Measurements from ENCODE around the gene PCDH12.
A peak's percentile ranks its signal among the peaks of the same experiment; 100 is the strongest.

Gene PCDH12

DNA sequence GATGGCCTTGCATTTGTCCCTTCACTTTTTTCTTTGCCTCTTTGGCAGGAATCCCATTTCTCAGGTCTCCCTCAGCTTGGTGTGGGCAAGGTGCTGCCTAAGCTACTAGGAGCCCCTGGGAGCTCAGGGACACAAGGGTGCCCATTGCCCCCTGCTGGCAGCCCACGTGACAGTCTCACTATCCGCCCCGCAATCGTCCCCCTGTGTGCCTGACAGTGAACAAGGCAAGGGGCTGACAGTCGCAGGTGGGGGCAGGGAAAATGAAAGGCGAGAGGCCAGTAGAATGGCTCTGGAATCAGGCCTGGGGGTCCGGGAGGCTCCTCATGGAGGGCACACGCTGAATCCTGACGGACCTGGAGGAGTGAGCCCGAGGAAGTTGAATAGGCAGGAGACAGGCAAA is 2.0 kb upstream of the PCDH12 start:
- no peak for DNase-seq (ENCODE audit: extremely low read depth, low read depth)
- H3K4me3 ChIP-seq (replicated peaks; ENCODE audit: low read depth, low read length) = no peak overlapping the region
- TF ChIP-seq, protein P1, sequence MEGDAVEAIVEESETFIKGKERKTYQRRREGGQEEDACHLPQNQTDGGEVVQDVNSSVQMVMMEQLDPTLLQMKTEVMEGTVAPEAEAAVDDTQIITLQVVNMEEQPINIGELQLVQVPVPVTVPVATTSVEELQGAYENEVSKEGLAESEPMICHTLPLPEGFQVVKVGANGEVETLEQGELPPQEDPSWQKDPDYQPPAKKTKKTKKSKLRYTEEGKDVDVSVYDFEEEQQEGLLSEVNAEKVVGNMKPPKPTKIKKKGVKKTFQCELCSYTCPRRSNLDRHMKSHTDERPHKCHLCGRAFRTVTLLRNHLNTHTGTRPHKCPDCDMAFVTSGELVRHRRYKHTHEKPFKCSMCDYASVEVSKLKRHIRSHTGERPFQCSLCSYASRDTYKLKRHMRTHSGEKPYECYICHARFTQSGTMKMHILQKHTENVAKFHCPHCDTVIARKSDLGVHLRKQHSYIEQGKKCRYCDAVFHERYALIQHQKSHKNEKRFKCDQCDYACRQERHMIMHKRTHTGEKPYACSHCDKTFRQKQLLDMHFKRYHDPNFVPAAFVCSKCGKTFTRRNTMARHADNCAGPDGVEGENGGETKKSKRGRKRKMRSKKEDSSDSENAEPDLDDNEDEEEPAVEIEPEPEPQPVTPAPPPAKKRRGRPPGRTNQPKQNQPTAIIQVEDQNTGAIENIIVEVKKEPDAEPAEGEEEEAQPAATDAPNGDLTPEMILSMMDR (IDR thresholded peaks at IDR 0.05; ENCODE audit: low read depth, low read length, missing control alignments) = peak; percentile 57

GRCh38 chr5:141958546-141959172 is 657 bp upstream of the PCDH12 start:
- no peak overlapping the region for H3K4me3 ChIP-seq (replicated peaks; ENCODE audit: low read depth, low read length)
- no peak for DNase-seq (ENCODE audit: extremely low read depth, low read depth)
- TF ChIP-seq, protein P1 (IDR thresholded peaks at IDR 0.05; ENCODE audit: low read depth, low read length, missing control alignments) = no peak

DNA sequence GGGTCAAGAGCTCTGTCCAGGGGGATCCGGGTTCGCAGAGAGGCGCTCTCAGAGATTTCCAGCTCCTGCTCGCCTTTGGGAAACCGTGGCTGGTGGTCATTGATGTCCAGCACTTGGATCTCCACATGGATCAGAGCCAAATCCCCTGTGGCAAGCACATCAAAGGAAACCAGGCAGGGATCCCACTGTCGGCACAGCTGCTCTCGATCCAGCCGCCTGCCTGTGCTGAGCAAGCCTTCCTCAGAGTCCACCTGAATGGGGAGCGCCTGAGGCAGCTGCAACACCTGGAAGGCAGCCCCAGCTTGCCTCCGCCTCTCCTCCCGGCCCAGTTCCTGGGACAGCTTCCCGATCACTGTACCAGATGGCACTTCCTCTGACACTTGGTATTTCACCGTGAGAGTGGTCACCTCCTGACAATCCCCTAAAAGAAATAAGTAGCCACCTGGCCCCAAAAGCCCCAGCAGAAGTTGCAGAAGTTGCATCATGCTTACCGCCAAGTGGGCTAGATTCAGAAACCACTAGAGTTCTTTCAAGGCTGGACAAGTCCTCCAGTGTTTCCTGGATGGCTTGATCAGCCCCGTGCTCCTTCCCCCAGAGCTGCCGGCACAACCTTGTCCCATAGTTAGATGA is 520 bp downstream of the PCDH12 start:
- DNase-seq (ENCODE audit: extremely low read depth, low read depth) = no peak
- TF ChIP-seq, protein P1 (IDR thresholded peaks at IDR 0.05; ENCODE audit: low read depth, low read length, missing control alignments) = no peak
- H3K4me3 ChIP-seq (replicated peaks; ENCODE audit: low read depth, low read length) = no peak overlapping the region

DNA sequence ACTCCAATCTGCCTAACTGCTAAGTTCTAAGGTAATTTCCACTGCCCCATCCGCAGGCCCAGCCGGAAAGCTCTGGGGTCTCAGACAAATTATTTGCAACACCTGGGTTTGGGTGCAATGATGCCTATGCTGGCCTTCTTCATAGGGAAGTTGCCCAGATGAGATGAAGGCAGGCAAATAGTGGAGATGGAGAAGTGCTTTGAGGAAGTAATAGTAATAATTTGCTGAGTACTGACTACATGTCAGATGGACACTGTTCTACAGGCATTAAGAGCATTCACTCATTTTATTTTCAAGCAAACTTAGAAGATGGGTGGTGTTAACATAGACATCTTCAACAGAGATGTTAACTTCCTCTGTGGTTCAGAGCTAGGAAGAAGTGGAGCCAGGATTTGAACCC is 3.8 kb downstream of the PCDH12 start:
- TF ChIP-seq, protein P1 (IDR thresholded peaks at IDR 0.05; ENCODE audit: low read depth, low read length, missing control alignments) = no peak
- no peak for DNase-seq (ENCODE audit: extremely low read depth, low read depth)
- no peak overlapping the region for H3K4me3 ChIP-seq (replicated peaks; ENCODE audit: low read depth, low read length)

DNA sequence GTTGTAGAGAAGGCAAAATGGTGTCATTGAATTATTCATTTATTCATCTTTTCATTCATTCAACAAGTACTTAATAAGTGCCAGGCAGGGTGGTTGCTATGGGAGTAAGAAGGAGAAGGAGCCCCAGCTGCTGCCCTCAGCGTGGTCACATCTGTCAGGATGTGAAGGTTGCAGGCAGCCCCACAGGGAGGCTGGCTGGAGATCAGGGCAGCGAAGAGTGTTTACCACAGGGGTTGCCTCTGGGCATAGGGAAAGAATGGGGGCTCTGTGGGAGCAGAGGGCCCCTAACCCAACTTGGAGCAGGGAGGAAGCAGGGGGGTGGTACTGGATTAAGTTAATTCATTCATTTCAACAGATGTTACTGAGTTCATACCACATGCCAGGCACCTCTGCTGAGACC is 6.0 kb downstream of the PCDH12 start:
- H3K4me3 ChIP-seq (replicated peaks; ENCODE audit: low read depth, low read length) = no peak overlapping the region
- TF ChIP-seq, protein P1 (IDR thresholded peaks at IDR 0.05; ENCODE audit: low read depth, low read length, missing control alignments) = no peak
- no peak for DNase-seq (ENCODE audit: extremely low read depth, low read depth)

DNA sequence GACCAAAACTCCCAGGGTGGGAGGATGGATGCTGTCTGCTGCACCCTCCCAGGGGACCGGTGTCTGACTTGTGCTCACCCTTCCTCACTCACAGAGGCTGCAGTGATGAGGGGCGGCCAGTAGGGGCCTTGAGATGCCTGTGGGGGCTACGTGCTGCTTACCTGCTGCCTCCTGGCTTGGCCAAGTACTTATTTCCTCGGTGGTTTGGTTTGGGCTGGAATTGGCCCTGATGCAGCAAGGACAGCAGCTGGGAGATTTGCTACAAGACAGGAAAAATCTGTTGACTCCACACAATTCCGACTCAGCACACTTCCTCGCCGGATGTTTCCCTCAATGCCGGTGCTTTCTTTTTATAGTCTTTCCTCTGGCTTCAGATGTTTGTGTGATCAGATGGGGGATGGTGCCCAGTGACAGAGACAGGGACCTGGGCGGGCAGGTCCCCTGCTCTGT is 6.6 kb downstream of the PCDH12 start:
- no peak for DNase-seq (ENCODE audit: extremely low read depth, low read depth)
- no peak overlapping the region for H3K4me3 ChIP-seq (replicated peaks; ENCODE audit: low read depth, low read length)
- TF ChIP-seq, protein P1 (IDR thresholded peaks at IDR 0.05; ENCODE audit: low read depth, low read length, missing control alignments) = peak; percentile 55
